Coronary artery (tissue), 2 donors: Measurements from ENCODE around the gene SLC29A4.

ENCODE experiments used
- DNase-seq: peaks from one replicate; pipeline ENCODE4 v3.0.0-alpha.2; 2017; ENCODE audit warnings: low spot score
- H3K27ac ChIP-seq, 2 donors: fragments of 200-600 bp; sonication (generic); one replicate each; pipeline ENCODE4 v1.5.1; 2016 to 2019
- H3K4me3 ChIP-seq: fragments of 200-600 bp; sonication (generic); 2 replicates; pipeline ENCODE4 v1.5.1; 2016; ENCODE audit warnings: mild to moderate bottlenecking, moderate library complexity
- TF ChIP-seq, protein P1 (sequence below): fragments of 200-600 bp; sonication (generic); IDR thresholded peaks from one replicate; pipeline ENCODE4 v1.5.1; 2019; ENCODE audit warnings: antibody characterized with exemption

Gene SLC29A4

DNA sequence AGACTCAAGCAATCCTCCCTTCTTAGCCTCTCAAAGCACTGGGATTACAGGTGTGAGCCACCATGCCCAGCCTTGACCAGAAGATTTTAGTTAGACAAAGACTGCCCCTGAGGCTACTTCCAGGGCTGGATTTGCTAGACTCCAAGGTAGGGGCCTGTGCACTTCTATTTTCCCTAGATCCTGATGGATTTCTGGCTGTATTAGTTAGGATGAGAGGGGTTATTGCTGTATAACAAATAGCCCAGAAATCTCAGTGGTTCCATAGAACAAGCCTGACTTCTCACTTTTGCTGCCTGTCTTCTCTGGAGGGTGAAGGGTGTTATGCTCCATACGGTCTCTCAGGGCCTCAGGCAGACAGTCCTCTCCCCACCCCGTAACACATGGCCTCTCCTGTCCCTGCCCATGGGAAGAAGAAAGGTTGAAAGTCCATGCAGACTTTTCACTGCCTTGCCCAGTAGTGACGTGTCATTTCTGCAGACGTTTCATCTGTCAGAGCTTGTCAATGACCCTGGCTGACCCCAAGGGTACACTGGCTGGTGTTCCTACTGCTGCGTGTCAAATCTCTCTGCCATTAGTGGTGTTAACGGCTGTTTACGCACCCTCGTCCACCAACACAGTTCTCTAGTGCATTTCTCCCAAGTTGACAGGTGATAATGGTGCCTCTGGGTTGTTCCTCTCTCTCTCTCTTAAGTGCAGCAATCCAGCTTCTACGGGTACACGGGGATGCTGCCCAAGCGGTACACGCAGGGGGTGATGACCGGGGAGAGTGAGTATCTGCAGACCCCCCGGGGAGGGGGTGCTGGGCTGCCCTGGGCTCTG lies 11.6 kb downstream of the SLC29A4 start:
- no peak for DNase-seq
- no peak overlapping the region for H3K4me3 ChIP-seq
- TF ChIP-seq, protein P1, sequence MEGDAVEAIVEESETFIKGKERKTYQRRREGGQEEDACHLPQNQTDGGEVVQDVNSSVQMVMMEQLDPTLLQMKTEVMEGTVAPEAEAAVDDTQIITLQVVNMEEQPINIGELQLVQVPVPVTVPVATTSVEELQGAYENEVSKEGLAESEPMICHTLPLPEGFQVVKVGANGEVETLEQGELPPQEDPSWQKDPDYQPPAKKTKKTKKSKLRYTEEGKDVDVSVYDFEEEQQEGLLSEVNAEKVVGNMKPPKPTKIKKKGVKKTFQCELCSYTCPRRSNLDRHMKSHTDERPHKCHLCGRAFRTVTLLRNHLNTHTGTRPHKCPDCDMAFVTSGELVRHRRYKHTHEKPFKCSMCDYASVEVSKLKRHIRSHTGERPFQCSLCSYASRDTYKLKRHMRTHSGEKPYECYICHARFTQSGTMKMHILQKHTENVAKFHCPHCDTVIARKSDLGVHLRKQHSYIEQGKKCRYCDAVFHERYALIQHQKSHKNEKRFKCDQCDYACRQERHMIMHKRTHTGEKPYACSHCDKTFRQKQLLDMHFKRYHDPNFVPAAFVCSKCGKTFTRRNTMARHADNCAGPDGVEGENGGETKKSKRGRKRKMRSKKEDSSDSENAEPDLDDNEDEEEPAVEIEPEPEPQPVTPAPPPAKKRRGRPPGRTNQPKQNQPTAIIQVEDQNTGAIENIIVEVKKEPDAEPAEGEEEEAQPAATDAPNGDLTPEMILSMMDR, result no peak
- no peak overlapping the region for H3K27ac ChIP-seq

DNA sequence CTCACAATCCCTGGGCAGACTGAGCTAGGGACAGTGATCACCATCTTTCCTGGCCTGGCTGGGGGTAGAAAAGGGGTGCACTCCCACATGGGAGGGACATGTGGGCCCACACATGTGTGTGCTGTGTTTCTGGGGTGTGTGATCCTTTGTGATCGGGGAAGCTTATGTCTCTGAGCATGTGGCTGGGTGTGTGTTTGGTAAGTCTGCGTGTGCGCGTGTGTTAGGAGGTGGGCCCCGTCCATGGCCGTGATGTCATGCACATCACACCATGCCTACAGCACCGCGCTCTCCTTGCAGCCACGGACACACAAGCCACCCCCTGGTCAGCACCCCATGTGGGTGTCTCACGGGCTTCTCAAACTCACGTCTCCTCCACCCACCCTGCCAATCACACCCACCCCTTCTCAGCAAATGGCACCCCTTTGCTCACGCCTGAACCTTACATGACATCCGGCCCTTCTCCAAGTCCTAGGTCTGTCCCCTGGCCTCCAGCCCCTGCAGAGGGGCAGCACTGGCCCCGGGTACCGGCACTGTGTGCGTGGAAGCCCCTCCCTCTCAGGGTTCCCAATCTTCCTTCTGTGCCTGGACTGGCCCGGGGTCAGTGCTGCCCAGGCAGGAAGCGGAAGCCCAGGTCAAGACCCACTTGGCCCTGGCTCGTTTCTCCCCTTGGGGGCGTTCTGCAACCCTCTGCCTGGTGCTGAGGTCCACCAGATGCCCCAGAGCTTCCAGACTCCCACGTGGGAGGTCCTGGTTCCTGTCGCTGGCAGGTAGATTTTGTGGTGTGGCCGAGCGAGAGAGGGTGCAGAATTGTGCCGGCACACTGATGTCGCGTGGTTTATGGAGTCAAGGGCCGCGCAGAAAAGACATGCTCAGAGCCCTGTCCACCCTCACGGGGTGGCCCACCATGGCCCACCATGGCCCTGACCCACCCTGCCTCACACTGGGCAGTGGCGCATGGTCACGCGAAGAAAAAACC lies 12.6 kb downstream of the SLC29A4 start:
- no peak for DNase-seq
- Histone ChIP-seq H3K27ac (no peak overlapping the region), H3K4me3 (no peak overlapping the region)
- TF ChIP-seq, protein P1, result no peak

DNA sequence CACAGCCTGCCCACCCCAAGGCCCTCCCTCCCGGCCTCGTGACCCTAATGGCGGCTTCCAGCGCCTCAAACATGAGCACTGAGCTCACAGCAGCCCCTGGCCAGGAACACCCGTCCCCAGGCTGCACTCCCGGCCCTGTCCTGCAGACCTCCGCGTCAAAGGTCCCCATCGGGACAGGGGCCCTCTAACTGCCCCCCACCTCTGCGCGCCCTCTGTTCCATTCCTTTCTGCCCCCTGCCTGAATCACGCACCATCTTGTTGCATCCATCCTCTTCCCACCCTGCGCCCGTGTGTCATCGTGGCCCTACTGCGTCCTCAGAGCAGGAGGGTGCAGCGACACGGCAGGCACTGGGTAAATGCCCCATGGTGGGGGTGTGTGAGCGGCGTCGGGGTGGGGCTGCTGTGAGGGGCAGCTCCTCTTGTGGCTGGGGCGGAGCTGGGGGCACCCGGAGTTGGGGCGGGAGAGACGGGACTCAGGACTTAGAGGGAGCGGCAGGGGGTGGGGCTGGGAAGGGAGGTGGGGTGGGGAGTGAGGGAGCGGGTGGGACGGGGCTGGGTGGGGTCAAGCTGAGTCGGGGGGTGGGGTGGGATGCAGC lies 13.4 kb downstream of the SLC29A4 start:
- no peak overlapping the region for H3K4me3 ChIP-seq
- DNase-seq, result no peak
- TF ChIP-seq, protein P1, result no peak
- H3K27ac ChIP-seq, result no peak overlapping the region

DNA sequence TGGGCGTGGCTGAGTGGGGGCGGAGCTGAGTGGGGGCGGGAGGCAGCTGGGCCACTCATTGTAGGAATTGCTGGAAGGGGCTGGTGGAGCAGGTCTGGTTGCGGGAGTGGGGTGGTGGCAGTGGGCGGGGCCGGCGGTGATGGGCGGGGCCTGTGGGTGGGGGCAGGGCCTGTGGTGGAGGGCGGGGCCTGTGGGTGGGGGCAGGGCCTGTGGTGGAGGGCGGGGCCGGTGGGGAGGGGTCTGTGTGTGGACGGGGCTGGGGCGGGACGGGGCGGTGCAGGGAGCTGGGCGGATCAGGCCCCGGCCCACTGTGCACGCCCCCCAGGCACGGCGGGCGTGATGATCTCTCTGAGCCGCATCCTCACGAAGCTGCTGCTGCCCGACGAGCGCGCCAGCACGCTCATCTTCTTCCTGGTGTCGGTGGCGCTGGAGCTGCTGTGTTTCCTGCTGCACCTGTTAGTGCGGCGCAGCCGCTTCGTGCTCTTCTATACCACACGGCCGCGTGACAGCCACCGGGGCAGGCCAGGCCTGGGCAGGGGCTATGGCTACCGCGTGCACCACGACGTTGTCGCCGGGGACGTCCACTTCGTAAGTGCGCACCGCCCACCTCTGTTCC lies 14.0 kb downstream of the SLC29A4 start:
- no peak overlapping the region for H3K27ac ChIP-seq
- peak overlapping the region; percentile 4 for H3K4me3 ChIP-seq
- TF ChIP-seq, protein P1, result no peak
- DNase-seq, result no peak

DNA sequence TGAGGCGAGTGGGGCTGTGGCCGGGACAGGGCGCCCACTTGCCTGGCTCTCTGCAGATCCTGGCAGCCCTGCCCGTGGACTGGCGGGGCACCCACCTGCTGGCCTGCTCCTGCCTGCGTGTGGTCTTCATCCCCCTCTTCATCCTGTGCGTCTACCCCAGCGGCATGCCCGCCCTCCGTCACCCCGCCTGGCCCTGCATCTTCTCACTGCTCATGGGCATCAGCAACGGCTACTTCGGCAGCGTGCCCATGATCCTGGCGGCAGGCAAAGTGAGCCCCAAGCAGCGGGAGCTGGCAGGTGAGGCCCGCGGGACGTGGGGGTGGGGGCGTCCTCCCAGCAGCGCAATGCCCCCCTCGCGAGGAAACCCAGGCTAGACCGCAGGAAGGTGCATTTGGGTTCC lies 17.6 kb downstream of the SLC29A4 start:
- TF ChIP-seq, protein P1, result no peak
- no peak overlapping the region for H3K4me3 ChIP-seq
- no peak for DNase-seq
- no peak overlapping the region for H3K27ac ChIP-seq

DNA sequence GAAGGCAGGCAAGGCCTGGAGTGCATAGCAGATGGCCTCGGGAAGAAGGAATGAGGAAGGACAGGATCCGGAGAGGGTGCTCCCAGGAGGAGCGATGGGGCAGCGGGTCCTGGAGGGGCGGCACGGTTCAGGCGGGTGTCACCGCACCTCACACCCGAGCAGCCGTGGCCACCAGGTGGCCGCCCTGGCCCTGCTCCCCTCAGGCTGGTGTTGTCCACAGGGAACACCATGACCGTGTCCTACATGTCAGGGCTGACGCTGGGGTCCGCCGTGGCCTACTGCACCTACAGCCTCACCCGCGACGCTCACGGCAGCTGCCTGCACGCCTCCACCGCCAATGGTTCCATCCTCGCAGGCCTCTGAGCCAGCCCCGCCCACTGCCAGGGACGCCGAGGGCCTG lies 19.8 kb downstream of the SLC29A4 start:
- TF ChIP-seq, protein P1, result no peak
- Histone ChIP-seq H3K27ac (no peak overlapping the region), H3K4me3 (no peak overlapping the region)
- no peak for DNase-seq
